HepG2 (cell line): Measurements from ENCODE around the gene USP34. TPM values are rescaled to one million over a fixed set of nuclear protein-coding genes. Genes with fewer than 3 reads are reported as not detected.

Source experiments
- MTA1 ChIP-seq: sonication (generic); formaldehyde crosslinking; IDR thresholded peaks from 2 replicates; pipeline ENCODE4 v1.4.0; 2020; ENCODE audit warnings: missing genetic modification reagents, mild to moderate bottlenecking, borderline replicate concordance
- NFKB2 ChIP-seq: sonication (generic); formaldehyde crosslinking; IDR thresholded peaks from 2 replicates; pipeline ENCODE4 v1.4.0; 2020; ENCODE audit warnings: missing genetic modification reagents, borderline replicate concordance
- SOX6 ChIP-seq, 2 experiments: fragments of 450-650 bp in 1 of 2; sonication (generic) in 1 of 2; formaldehyde crosslinking in 1 of 2; IDR thresholded peaks; 2 replicates each; pipeline versions ENCODE4 v1.4.0 to v1.6.1; 2017 to 2020; ENCODE audit warnings: antibody characterized with exemption in 1 of 2, mild to moderate bottlenecking in 1 of 2, missing genetic modification reagents in 1 of 2
- TCF7L2 ChIP-seq: IDR thresholded peaks from 2 replicates; pipeline ENCODE4 v1.6.1; 2011; ENCODE audit warnings: mild to moderate bottlenecking, low read depth, low read length, moderate library complexity
- ZBTB26 ChIP-seq: IDR thresholded peaks from 2 replicates; pipeline ENCODE4 v1.6.1; 2016; ENCODE audit warnings: missing compliant biosample characterization, missing genetic modification reagents, borderline replicate concordance
- ZHX2 ChIP-seq, 2 experiments: sonication (generic) in 1 of 2; formaldehyde crosslinking in 1 of 2; IDR thresholded peaks; 2 replicates each; pipeline versions ENCODE4 v1.6.1 to v1.9.0; 2014 to 2022; ENCODE audit warnings: antibody characterized with exemption in 1 of 2, borderline replicate concordance in 1 of 2, inconsistent platforms in 1 of 2, low read depth in 1 of 2, missing genetic modification reagents in 1 of 2
- ZNF580 ChIP-seq: IDR thresholded peaks from 2 replicates; pipeline ENCODE4 v1.6.1; 2016; ENCODE audit warnings: low read depth, borderline replicate concordance
- ZUFSP ChIP-seq: sonication (generic); formaldehyde crosslinking; IDR thresholded peaks from 2 replicates; pipeline ENCODE4 v1.9.0; 2021; ENCODE audit warnings: missing genetic modification reagents, mild to moderate bottlenecking, borderline replicate concordance
- polyA plus RNA-seq, 8 experiments: library from polyadenylated mRNA; depleted of rRNA in 3 of 8; stranded (reverse) in 7 of 8; unstranded in 1 of 8; fragments of >200 nt; fragmentation: Illumina TruSeq in 4 of 8; extraction: Trizol in 4 of 8; gene quantifications; 2 replicates each; pipeline versions ENCODE4 v1.2.1 to v1.2.3, GENCODE V29; 2011 to 2016; ENCODE audit warnings: low read depth in 4 of 8, missing spikeins in 1 of 8, mixed read lengths in 1 of 8; ENCODE audit not compliant: insufficient read depth in 1 of 8
- total RNA-seq, 5 experiments: library from RNA; depleted of rRNA; stranded (reverse); fragments of >200 nt; fragmentation: Illumina TruSeq; extraction: Trizol; gene quantifications; 2 replicates each; pipeline ENCODE4 v1.2.3, GENCODE V29; 2016; ENCODE audit warnings: low read depth in 1 of 5
- TF ChIP-seq, protein P1 (sequence below): sonication (generic); formaldehyde crosslinking; IDR thresholded peaks from 2 replicates; pipeline ENCODE4 v1.8.1; 2023; ENCODE audit warnings: mild to moderate bottlenecking, missing genetic modification reagents
- TF ChIP-seq, protein P2 (sequence below): sonication (generic); formaldehyde crosslinking; IDR thresholded peaks from 2 replicates; pipeline ENCODE4 v1.5.0; 2020; ENCODE audit warnings: mild to moderate bottlenecking, missing genetic modification reagents

The USP34 gene
- total and polyA plus RNA-seq, 2 of the 13 experiments (the other 11 are each of a cell fraction or from before 2014, with no cell fraction given): 99.2 to 100 TPM

GRCh38 chr2:61144697-61145268 is 326.1 kb downstream of the USP34 start (continued):
- TF ChIP-seq, protein P1, sequence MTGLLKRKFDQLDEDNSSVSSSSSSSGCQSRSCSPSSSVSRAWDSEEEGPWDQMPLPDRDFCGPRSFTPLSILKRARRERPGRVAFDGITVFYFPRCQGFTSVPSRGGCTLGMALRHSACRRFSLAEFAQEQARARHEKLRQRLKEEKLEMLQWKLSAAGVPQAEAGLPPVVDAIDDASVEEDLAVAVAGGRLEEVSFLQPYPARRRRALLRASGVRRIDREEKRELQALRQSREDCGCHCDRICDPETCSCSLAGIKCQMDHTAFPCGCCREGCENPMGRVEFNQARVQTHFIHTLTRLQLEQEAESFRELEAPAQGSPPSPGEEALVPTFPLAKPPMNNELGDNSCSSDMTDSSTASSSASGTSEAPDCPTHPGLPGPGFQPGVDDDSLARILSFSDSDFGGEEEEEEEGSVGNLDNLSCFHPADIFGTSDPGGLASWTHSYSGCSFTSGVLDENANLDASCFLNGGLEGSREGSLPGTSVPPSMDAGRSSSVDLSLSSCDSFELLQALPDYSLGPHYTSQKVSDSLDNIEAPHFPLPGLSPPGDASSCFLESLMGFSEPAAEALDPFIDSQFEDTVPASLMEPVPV: no peak
- TF ChIP-seq TCF7L2 (no peak), MTA1 (CRISPR knock-in tag) (no peak), NFKB2 (CRISPR knock-in tag) (no peak), ZUFSP (no peak), SOX6 (IDR thresholded peaks at IDR 0.05) (no peak), SOX6 (CRISPR knock-in tag; IDR thresholded peaks at IDR 0.05) (no peak; the same call in 1 of the 2 replicates), ZBTB26 (CRISPR knock-in tag) (no peak), ZNF580 (CRISPR knock-in tag) (peak; percentile 67; the same call in 1 of the 2 replicates), ZHX2 (IDR thresholded peaks at IDR 0.05; ENCODE audit: low read depth) (no peak), ZHX2 (CRISPR knock-in tag; IDR thresholded peaks at IDR 0.05; ENCODE audit: borderline replicate concordance) (no peak; the same call in 1 of the 2 replicates)
- TF ChIP-seq, protein P2, sequence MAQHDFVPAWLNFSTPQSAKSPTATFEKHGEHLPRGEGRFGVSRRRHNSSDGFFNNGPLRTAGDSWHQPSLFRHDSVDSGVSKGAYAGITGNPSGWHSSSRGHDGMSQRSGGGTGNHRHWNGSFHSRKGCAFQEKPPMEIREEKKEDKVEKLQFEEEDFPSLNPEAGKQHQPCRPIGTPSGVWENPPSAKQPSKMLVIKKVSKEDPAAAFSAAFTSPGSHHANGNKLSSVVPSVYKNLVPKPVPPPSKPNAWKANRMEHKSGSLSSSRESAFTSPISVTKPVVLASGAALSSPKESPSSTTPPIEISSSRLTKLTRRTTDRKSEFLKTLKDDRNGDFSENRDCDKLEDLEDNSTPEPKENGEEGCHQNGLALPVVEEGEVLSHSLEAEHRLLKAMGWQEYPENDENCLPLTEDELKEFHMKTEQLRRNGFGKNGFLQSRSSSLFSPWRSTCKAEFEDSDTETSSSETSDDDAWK (CRISPR knock-in tag): no peak
